Thymus (tissue), 14 donors: ENCODE data around the gene ARHGEF6. TPM values are rescaled to one million over a fixed set of nuclear protein-coding genes. Genes with fewer than 3 reads are reported as not detected.
"Not testable (repeated sequence)": the region's sequence is repeated elsewhere in the genome, so short reads cannot be mapped to it uniquely, and the experiment has no call there.

ENCODE experiments used
- DNase-seq, 9 donors: peaks; one replicate each; pipeline ENCODE4 v3.0.0-alpha.2; 2013; ENCODE audit warnings: low spot score in 9 of 9, low read depth in 6 of 9, missing footprints in 1 of 9
- H3K27ac ChIP-seq, 2 donors: one replicate each; pipeline ENCODE4 v1.5.1; 2013; ENCODE audit warnings: control low read depth in 1 of 2, low read depth in 1 of 2, low read length in 1 of 2, mild to moderate bottlenecking in 1 of 2, moderate library complexity in 1 of 2
- H3K27me3 ChIP-seq, 2 donors: one replicate each; pipeline ENCODE4 v1.5.1; 2013; ENCODE audit warnings: low read length in 1 of 2; ENCODE audit not compliant: control insufficient read depth in 2 of 2, insufficient read depth in 1 of 2
- H3K36me3 ChIP-seq, 2 donors: one replicate each; pipeline ENCODE4 v1.5.1; 2013; ENCODE audit warnings: low read length in 1 of 2, mild to moderate bottlenecking in 1 of 2, moderate library complexity in 1 of 2; ENCODE audit not compliant: control insufficient read depth in 2 of 2, insufficient read depth in 2 of 2
- H3K4me1 ChIP-seq, 2 donors: one replicate each; pipeline ENCODE4 v1.5.1; 2013; ENCODE audit warnings: low read length in 2 of 2; ENCODE audit not compliant: control insufficient read depth in 2 of 2, insufficient read depth in 2 of 2
- H3K4me3 ChIP-seq, 2 donors: one replicate each; pipeline ENCODE4 v1.5.1; 2013; ENCODE audit warnings: low read length in 2 of 2, control low read depth in 1 of 2, mild to moderate bottlenecking in 1 of 2
- H3K9me3 ChIP-seq, 2 donors: one replicate each; pipeline ENCODE4 v1.5.1; 2013; ENCODE audit warnings: low read length in 1 of 2, mild to moderate bottlenecking in 1 of 2; ENCODE audit not compliant: control insufficient read depth in 2 of 2, insufficient read depth in 1 of 2
- WGBS: extraction: QIAGEN DNeasy Blood & Tissue Kit; methylation state at CpG from one replicate; pipeline ENCODE4 v1.1.7; 2013; 5-methylcytosine and 5-hydroxymethylcytosine counted together
- long read RNA-seq, 10 donors: transcript quantifications; one replicate each; lab custom pipeline, GENCODE V29; 2026
- polyA plus RNA-seq: library from polyadenylated mRNA; stranded (reverse); fragments of 200-250 nt; gene quantifications from one replicate; pipeline ENCODE4 v1.2.3, GENCODE V29; 2013
- total RNA-seq: library from RNA; stranded (reverse); fragments of 120-200 nt; gene quantifications from one replicate; pipeline ENCODE4 v1.2.4, GENCODE V29; 2013
- donor health status: healthy.

ARHGEF6 gene
- total RNA-seq (73.9 TPM), polyA plus RNA-seq (37.2 TPM)
- long read RNA-seq, donor 1 = 0 reads
- long read RNA-seq, donor 2, full-length matches to known transcripts = 5 of 35 reads
- long read RNA-seq, donor 2, partial matches to known transcripts = 15 of 35 reads
- long read RNA-seq, donor 2, other reads (novel, unspliced or antisense) = 15 of 35 reads
- long read RNA-seq, donor 3, full-length matches to known transcripts = 1 of 13 reads
- long read RNA-seq, donor 3, partial matches to known transcripts = 12 of 13 reads
- long read RNA-seq, donor 3, other reads (novel, unspliced or antisense) = 0 of 13 reads
- long read RNA-seq, donor 4, partial matches to known transcripts = 5 of 5 reads
- long read RNA-seq, donor 4, other reads (novel, unspliced or antisense) = 0 of 5 reads
- long read RNA-seq, donor 5, full-length matches to known transcripts = 2 of 27 reads
- long read RNA-seq, donor 5, partial matches to known transcripts = 12 of 27 reads
- long read RNA-seq, donor 5, other reads (novel, unspliced or antisense) = 13 of 27 reads
- long read RNA-seq, donor 6, full-length matches to known transcripts = 1 of 1 reads
- long read RNA-seq, donor 6, partial matches to known transcripts = 0 of 1 reads
- long read RNA-seq, donor 6, other reads (novel, unspliced or antisense) = 0 of 1 reads
- long read RNA-seq, donor 7, full-length matches to known transcripts = 3 of 11 reads
- long read RNA-seq, donor 7, partial matches to known transcripts = 8 of 11 reads
- long read RNA-seq, donor 7, other reads (novel, unspliced or antisense) = 0 of 11 reads
- long read RNA-seq, donor 8, full-length matches to known transcripts = 1 of 1 reads
- long read RNA-seq, donor 8, partial matches to known transcripts = 0 of 1 reads
- long read RNA-seq, donor 8, other reads (novel, unspliced or antisense) = 0 of 1 reads
- long read RNA-seq, donor 9, full-length matches to known transcripts = 3 of 3 reads
- long read RNA-seq, donor 9, partial matches to known transcripts = 0 of 3 reads
- long read RNA-seq, donor 9, other reads (novel, unspliced or antisense) = 0 of 3 reads
- long read RNA-seq, donor 10, full-length matches to known transcripts = 2 of 27 reads
- long read RNA-seq, donor 10, partial matches to known transcripts = 18 of 27 reads
- long read RNA-seq, donor 10, other reads (novel, unspliced or antisense) = 7 of 27 reads

GRCh38 chrX:136780763-136781162 is at the start of gene ARHGEF6:
Gene ARHGEF6 (minus strand): TSS chrX:136780932. CDS start chrX:136780882, 50 bp downstream.
- H3K4me3 ChIP-seq = peak within 1 kb of the TSS; percentile 65 to 69
- peaks cover 2 to 13% of the 10 kb centered on the region in 2 donors for H3K4me1 ChIP-seq
- H3K9me3 ChIP-seq = no peaks in the 10 kb centered on the region
- WGBS = 4% methylated on average over 10 of the region's 10 CpGs
- H3K36me3 ChIP-seq = no peaks in the 10 kb centered on the region
- H3K27ac ChIP-seq = peak within 1 kb of the TSS; percentile 89 to 94
- H3K27me3 ChIP-seq = no peaks in the 10 kb centered on the region
- DNase-seq = peak in 7 of 9 donors; percentile 36 to 84 (median 58)

- H3K4me3 ChIP-seq = no peak overlapping the region
- no peaks in the 10 kb centered on the region for H3K9me3 ChIP-seq
- no peaks in the 10 kb centered on the region for H3K36me3 ChIP-seq
- no peak overlapping the region for H3K27ac ChIP-seq
- no peak for DNase-seq
- H3K27me3 ChIP-seq = no peaks in the 10 kb centered on the region
- no peaks in the 10 kb centered on the region for H3K4me1 ChIP-seq
- WGBS = 98% methylated on average over 5 of the region's 5 CpGs
Observed at GRCh38 chrX:136829413-136829812, 48.7 kb upstream of the ARHGEF6 start.

- 92% methylated on average over 1 of the region's 1 CpG for WGBS
- H3K27ac ChIP-seq = no peak overlapping the region
- no peak overlapping the region for H3K4me3 ChIP-seq
- H3K4me1 ChIP-seq = no peaks in the 10 kb centered on the region
- no peaks in the 10 kb centered on the region for H3K9me3 ChIP-seq
- DNase-seq = no peak
- H3K27me3 ChIP-seq = no peaks in the 10 kb centered on the region
- H3K36me3 ChIP-seq = no peaks in the 10 kb centered on the region
Observed at GRCh38 chrX:136828830-136829229, 48.1 kb upstream of the ARHGEF6 start.

- DNase-seq = no peak
- no peak overlapping the region for H3K4me3 ChIP-seq
Observed at GRCh38 chrX:136827026-136827425, 46.3 kb upstream of the ARHGEF6 start.

GRCh38 chrX:136825771-136826170 is 45.0 kb upstream of the ARHGEF6 start:
- Histone ChIP-seq H3K27me3 (no peaks in the 10 kb centered on the region), H3K27ac (no peak overlapping the region), H3K4me3 (no peak overlapping the region), H3K4me1 (no peaks in the 10 kb centered on the region), H3K9me3 (no peaks in the 10 kb centered on the region), H3K36me3 (no peaks in the 10 kb centered on the region)
- 98% methylated on average over 2 of the region's 2 CpGs for WGBS
- DNase-seq = no peak

More at GRCh38 chrX:136827026-136827425, 46.3 kb upstream of the ARHGEF6 start:
- H3K4me1 ChIP-seq = no peaks in the 10 kb centered on the region
- no peaks in the 10 kb centered on the region for H3K27me3 ChIP-seq
- H3K27ac ChIP-seq = no peak overlapping the region
- H3K36me3 ChIP-seq = no peaks in the 10 kb centered on the region
- WGBS = 96% methylated on average over 3 of the region's 3 CpGs
- H3K9me3 ChIP-seq = no peaks in the 10 kb centered on the region

GRCh38 chrX:136823175-136823574 is 42.4 kb upstream of the ARHGEF6 start:
- Histone ChIP-seq H3K27ac (no peak overlapping the region), H3K27me3 (no peaks in the 10 kb centered on the region), H3K36me3 (no peaks in the 10 kb centered on the region), H3K4me3 (no peak overlapping the region), H3K9me3 (no peaks in the 10 kb centered on the region), H3K4me1 (no peaks in the 10 kb centered on the region)
- DNase-seq = no peak
- WGBS = 100% methylated on average over 1 of the region's 1 CpG

- WGBS = 95% methylated on average over 5 of the region's 5 CpGs
- no peak overlapping the region for H3K4me3 ChIP-seq
Observed at GRCh38 chrX:136822337-136823095, 41.8 kb upstream of the ARHGEF6 start.

GRCh38 chrX:136819756-136820155 is 39.0 kb upstream of the ARHGEF6 start:
- not testable (repeated sequence) for H3K9me3 ChIP-seq, DNase-seq, H3K36me3 ChIP-seq, H3K27me3 ChIP-seq, H3K27ac ChIP-seq, H3K4me1 ChIP-seq, H3K4me3 ChIP-seq
- 97% methylated on average over 9 of the region's 9 CpGs for WGBS

More at GRCh38 chrX:136822337-136823095, 41.8 kb upstream of the ARHGEF6 start:
- no peak overlapping the region for H3K27ac ChIP-seq
- no peaks in the 10 kb centered on the region for H3K4me1 ChIP-seq
- no peaks in the 10 kb centered on the region for H3K9me3 ChIP-seq
- no peaks in the 10 kb centered on the region for H3K27me3 ChIP-seq
- DNase-seq = no peak
- no peaks in the 10 kb centered on the region for H3K36me3 ChIP-seq
